K562 (cell line): ENCODE measurements around the gene HMCES. TPM values are rescaled to one million over a fixed set of nuclear protein-coding genes. Genes with fewer than 3 reads are reported as not detected.

Experiments used
- MCM3 ChIP-seq: fragments of 450-650 bp; IDR thresholded peaks from 2 replicates; pipeline ENCODE4 v1.6.1; 2016
- ZFPM2 ChIP-seq: fragments of 250-450 bp; sonication (Bioruptor Pico); IDR thresholded peaks from 2 replicates; pipeline ENCODE4 v1.5.1; 2022; ENCODE audit warnings: mild to moderate bottlenecking
- ZNF239 ChIP-seq: fragments of 250-450 bp; sonication (Bioruptor Pico); IDR thresholded peaks from 2 replicates; pipeline ENCODE4 v1.4.0; 2020; ENCODE audit warnings: mild to moderate bottlenecking
- polyA plus RNA-seq, 8 experiments: library from polyadenylated mRNA; depleted of rRNA in 4 of 8; stranded (reverse) in 5 of 8; unstranded in 3 of 8; fragments of >200 nt; fragmentation: Nextera tagmentation in 2 of 8; fragmentation: Illumina TruSeq in 1 of 8; extraction: Ambion mirVana in 2 of 8; extraction: Trizol in 1 of 8; gene quantifications; 2 replicates each; pipeline versions ENCODE4 v1.2.1 to v1.2.3, GENCODE V29; 2011 to 2014; ENCODE audit warnings: inconsistent platforms in 1 of 8, missing spikeins in 1 of 8
- total RNA-seq, 7 experiments: library from RNA; depleted of rRNA in 6 of 7; stranded (reverse); fragments of >200 nt in 6 of 7; fragmentation: Illumina TruSeq in 2 of 7; extraction: Trizol in 2 of 7; gene quantifications; 2 replicates each; pipeline versions ENCODE4 v1.2.1 to v1.2.3, GENCODE V29; 2011 to 2021; ENCODE audit warnings: low replicate concordance in 1 of 7
- TF ChIP-seq, protein P1 (sequence below): sonication (generic); formaldehyde crosslinking; IDR thresholded peaks from 2 replicates; pipeline ENCODE4 v1.8.0; 2022; ENCODE audit warnings: missing genetic modification reagents, mild to moderate bottlenecking, borderline replicate concordance
- TF ChIP-seq, protein P2 (sequence below): fragments of 450-650 bp; formaldehyde crosslinking; IDR thresholded peaks from 2 replicates; pipeline ENCODE4 v1.4.0; 2020; ENCODE audit warnings: mild to moderate bottlenecking, moderate library complexity
- TF ChIP-seq, protein P3 (sequence below), 3 experiments: fragments of 200-800 bp in 1 of 3; sonication (Bioruptor generic) in 1 of 3; sonication (generic) in 1 of 3; formaldehyde crosslinking in 1 of 3; IDR thresholded peaks; 2 replicates each; pipeline versions ENCODE4 v1.6.1 to v1.8.0; 2016 to 2022; ENCODE audit warnings: mild to moderate bottlenecking in 2 of 3, missing compliant biosample characterization in 2 of 3, missing genetic modification characterization in 2 of 3, missing genetic modification reagents in 1 of 3
- TF ChIP-seq, protein P4 (sequence below): fragments of 250-450 bp; sonication (Bioruptor Pico); IDR thresholded peaks from 2 replicates; pipeline ENCODE4 v1.4.0; 2020; ENCODE audit warnings: mild to moderate bottlenecking

HMCES gene
- total and polyA plus RNA-seq, 9 of the 15 experiments (the other 6 are each of a cell fraction or from before 2014, with no cell fraction given) = 18.8 to 45.3 (median 24.8) TPM

DNA sequence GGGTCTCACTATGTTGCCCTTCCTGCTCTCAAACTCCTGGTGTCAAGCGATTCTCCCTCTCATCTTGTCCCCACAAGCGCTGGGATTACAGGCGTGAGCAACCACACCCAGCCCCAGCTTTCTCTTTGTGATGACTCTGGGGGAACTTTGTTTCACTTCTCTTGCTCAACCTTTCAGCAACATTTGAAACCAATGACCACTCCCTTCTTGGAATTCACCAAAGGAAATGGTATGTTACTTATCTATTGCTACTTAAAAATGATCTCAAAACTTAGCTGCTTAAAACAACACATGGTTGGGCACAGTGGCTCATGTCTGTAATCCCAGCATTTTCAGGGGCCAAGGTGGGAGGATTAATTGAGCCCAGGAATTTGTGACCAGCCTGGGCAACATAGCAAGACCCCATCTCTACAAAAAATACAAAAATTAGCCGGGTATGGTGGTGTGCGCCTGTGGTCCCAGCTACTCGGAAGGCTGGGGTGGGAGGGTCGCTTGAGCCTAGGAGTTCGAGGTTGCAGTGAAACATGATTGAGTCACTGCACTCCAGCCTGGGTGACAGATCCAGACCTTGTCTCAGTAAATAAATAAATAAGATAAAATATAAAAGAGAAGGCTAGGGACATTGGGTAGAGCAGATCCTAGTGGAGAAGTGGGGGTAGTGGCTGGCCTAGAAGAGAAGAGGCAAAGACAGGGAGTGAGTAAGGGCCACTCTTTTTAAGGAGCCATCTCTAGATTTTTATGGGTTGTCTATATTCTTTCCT is 39.5 kb upstream of the HMCES start (continued):
- TF ChIP-seq, protein P1, sequence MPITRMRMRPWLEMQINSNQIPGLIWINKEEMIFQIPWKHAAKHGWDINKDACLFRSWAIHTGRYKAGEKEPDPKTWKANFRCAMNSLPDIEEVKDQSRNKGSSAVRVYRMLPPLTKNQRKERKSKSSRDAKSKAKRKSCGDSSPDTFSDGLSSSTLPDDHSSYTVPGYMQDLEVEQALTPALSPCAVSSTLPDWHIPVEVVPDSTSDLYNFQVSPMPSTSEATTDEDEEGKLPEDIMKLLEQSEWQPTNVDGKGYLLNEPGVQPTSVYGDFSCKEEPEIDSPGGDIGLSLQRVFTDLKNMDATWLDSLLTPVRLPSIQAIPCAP = no peak
- TF ChIP-seq MCM3 (no peak), ZNF239 (CRISPR knock-in tag) (no peak), ZFPM2 (CRISPR knock-in tag) (no peak)
- TF ChIP-seq, protein P2, sequence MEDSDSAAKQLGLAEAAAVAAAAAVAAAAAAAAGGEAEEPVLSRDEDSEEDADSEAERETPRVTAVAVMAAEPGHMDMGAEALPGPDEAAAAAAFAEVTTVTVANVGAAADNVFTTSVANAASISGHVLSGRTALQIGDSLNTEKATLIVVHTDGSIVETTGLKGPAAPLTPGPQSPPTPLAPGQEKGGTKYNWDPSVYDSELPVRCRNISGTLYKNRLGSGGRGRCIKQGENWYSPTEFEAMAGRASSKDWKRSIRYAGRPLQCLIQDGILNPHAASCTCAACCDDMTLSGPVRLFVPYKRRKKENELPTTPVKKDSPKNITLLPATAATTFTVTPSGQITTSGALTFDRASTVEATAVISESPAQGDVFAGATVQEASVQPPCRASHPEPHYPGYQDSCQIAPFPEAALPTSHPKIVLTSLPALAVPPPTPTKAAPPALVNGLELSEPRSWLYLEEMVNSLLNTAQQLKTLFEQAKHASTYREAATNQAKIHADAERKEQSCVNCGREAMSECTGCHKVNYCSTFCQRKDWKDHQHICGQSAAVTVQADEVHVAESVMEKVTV (CRISPR knock-in tag) = no peak
- TF ChIP-seq, protein P3, sequence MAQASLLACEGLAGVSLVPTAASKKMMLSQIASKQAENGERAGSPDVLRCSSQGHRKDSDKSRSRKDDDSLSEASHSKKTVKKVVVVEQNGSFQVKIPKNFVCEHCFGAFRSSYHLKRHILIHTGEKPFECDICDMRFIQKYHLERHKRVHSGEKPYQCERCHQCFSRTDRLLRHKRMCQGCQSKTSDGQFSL (CRISPR knock-in tag; IDR thresholded peaks at IDR 0.05) = no peak
- TF ChIP-seq, protein P3 (tag; IDR thresholded peaks at IDR 0.05) = no peak
- TF ChIP-seq, protein P4, sequence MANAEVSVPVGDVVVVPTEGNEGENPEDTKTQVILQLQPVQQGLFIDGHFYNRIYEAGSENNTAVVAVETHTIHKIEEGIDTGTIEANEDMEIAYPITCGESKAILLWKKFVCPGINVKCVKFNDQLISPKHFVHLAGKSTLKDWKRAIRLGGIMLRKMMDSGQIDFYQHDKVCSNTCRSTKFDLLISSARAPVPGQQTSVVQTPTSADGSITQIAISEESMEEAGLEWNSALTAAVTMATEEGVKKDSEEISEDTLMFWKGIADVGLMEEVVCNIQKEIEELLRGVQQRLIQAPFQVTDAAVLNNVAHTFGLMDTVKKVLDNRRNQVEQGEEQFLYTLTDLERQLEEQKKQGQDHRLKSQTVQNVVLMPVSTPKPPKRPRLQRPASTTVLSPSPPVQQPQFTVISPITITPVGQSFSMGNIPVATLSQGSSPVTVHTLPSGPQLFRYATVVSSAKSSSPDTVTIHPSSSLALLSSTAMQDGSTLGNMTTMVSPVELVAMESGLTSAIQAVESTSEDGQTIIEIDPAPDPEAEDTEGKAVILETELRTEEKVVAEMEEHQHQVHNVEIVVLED (CRISPR knock-in tag) = no peak
- TF ChIP-seq, all 486 proteins: peak for 55
